Measurements from ENCODE around the gene PTGES3L. TPM values are rescaled to one million over a fixed set of nuclear protein-coding genes. Genes with fewer than 3 reads are reported as not detected.

PTGES3L gene
- total and polyA plus RNA-seq, 2 of the 13 experiments (the other 11 are each of a cell fraction or from before 2014, with no cell fraction given) = 1.2 to 2.9 TPM

- TF ChIP-seq ZKSCAN8 (CRISPR knock-in tag; IDR thresholded peaks at IDR 0.05; ENCODE audit: borderline replicate concordance) (no peak), GLI4 (CRISPR knock-in tag; IDR thresholded peaks at IDR 0.05; ENCODE audit: borderline replicate concordance) (no peak), TRAFD1 (CRISPR knock-in tag; IDR thresholded peaks at IDR 0.05; ENCODE audit: borderline replicate concordance) (no peak), ZNF781 (CRISPR knock-in tag; IDR thresholded peaks at IDR 0.05; ENCODE audit: borderline replicate concordance, not compliant biosample characterization) (no peak), RARA (CRISPR knock-in tag; IDR thresholded peaks at IDR 0.05) (peak; percentile 68; the same call in 1 of the 2 replicates), RAD21 (CRISPR knock-in tag; IDR thresholded peaks at IDR 0.05) (no peak), SNAPC5 (CRISPR knock-in tag; IDR thresholded peaks at IDR 0.05; ENCODE audit: borderline replicate concordance) (no peak), ZNF660 (CRISPR knock-in tag; IDR thresholded peaks at IDR 0.05; ENCODE audit: borderline replicate concordance, low read depth) (no peak), ATF4 (CRISPR knock-in tag; IDR thresholded peaks at IDR 0.05) (no peak), RCOR2 (CRISPR knock-in tag; IDR thresholded peaks at IDR 0.05) (no peak), THAP9 (CRISPR knock-in tag; IDR thresholded peaks at IDR 0.05; ENCODE audit: borderline replicate concordance) (no peak), TBL1XR1 (IDR thresholded peaks at IDR 0.05; ENCODE audit: borderline replicate concordance, low read length, partially characterized antibody) (no peak), RBM22 (optimal IDR thresholded peaks at IDR 0.05; ENCODE audit: low read length) (no peak), ATF7-NPFF (CRISPR knock-in tag; IDR thresholded peaks at IDR 0.05; ENCODE audit: low read depth) (no peak), KDM1A (CRISPR knock-in tag; IDR thresholded peaks at IDR 0.05) (no peak), ZFP37 (CRISPR knock-in tag; IDR thresholded peaks at IDR 0.05; ENCODE audit: borderline replicate concordance) (no peak)
- TF ChIP-seq, protein P1, sequence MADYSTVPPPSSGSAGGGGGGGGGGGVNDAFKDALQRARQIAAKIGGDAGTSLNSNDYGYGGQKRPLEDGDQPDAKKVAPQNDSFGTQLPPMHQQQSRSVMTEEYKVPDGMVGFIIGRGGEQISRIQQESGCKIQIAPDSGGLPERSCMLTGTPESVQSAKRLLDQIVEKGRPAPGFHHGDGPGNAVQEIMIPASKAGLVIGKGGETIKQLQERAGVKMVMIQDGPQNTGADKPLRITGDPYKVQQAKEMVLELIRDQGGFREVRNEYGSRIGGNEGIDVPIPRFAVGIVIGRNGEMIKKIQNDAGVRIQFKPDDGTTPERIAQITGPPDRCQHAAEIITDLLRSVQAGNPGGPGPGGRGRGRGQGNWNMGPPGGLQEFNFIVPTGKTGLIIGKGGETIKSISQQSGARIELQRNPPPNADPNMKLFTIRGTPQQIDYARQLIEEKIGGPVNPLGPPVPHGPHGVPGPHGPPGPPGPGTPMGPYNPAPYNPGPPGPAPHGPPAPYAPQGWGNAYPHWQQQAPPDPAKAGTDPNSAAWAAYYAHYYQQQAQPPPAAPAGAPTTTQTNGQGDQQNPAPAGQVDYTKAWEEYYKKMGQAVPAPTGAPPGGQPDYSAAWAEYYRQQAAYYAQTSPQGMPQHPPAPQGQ (CRISPR knock-in tag; IDR thresholded peaks at IDR 0.05; ENCODE audit: borderline replicate concordance) = no peak
- TF ChIP-seq, protein P2, sequence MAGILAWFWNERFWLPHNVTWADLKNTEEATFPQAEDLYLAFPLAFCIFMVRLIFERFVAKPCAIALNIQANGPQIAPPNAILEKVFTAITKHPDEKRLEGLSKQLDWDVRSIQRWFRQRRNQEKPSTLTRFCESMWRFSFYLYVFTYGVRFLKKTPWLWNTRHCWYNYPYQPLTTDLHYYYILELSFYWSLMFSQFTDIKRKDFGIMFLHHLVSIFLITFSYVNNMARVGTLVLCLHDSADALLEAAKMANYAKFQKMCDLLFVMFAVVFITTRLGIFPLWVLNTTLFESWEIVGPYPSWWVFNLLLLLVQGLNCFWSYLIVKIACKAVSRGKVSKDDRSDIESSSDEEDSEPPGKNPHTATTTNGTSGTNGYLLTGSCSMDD (CRISPR knock-in tag; IDR thresholded peaks at IDR 0.05) = no peak
- TF ChIP-seq, protein P3, sequence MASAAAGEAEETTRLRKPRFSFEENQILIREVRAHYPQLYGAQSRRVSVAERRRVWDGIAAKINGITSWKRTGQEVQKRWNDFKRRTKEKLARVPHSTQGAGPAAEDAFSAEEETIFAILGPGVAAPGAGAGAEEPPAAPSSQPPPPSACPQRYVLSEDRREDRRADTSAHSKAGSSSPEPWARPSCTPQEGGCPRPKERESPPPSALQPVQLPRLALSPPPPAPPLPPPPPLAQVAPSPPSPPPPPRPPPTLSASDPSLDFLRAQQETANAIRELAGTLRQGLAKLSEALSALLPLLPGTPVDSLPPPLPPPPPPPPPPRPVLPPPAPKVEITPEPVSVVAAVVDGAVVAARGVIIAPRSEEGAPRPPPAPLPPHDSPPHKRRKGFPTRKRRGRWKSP (CRISPR knock-in tag; IDR thresholded peaks at IDR 0.05) = no peak
Measured at GRCh38 chr17:42975265-42975664, 4.6 kb downstream of the PTGES3L start (continued).

All from HepG2 (cell line).